Measurements from ENCODE around the gene LRMDA. TPM values are rescaled to one million over a fixed set of nuclear protein-coding genes. Genes with fewer than 3 reads are reported as not detected.

The LRMDA gene
- total and polyA plus RNA-seq, 2 of the 13 experiments (the other 11 are each of a cell fraction or from before 2014, with no cell fraction given), result 13.4 to 22.0 TPM

DNA sequence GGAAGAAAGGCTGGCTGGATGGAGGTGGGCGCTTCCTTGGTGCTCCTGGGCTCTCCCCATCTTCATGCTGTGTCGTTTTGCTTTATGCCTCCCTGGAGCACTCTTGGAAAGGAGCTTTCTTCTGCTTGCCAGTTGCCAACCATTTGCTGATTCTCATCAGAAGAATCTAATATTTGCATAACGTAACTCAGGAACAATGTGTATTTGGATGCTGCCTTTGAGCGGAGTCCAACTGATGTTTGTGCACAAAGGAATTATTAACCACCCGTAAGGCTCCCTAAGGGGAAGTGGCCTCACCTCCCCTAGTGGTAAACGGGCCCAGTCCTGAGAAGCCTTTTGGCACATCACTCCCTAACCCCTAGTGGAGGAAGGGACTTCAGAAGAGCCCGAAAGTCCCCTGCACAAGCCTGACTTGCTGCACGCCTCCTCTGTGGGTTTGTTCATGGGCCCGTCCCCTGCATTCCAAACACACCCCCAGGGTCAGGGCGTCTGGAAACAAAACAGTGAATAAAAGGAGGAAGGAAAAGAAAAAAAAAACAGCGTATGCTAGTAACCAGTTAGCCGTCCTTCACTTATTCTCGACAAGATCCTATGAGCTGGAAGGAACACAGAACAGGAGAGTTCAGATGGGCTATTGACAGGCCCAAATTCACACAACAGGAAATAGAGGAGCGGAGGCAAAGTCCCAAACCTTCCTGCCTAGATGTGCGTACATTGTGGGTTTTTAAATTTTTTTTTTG, 602.2 kb downstream of the LRMDA start (continued):
- no peak for TF ChIP-seq MLLT10 (CRISPR knock-in tag; IDR thresholded peaks at IDR 0.05)
- peak; percentile 83 for TF ChIP-seq FOXJ3 (CRISPR knock-in tag; IDR thresholded peaks at IDR 0.05; ENCODE audit: borderline replicate concordance)
- TF ChIP-seq GABPA (IDR thresholded peaks at IDR 0.05; ENCODE audit: low read depth, low read length), result no peak
- peak; percentile 64; the same call in 1 of the 2 replicates for TF ChIP-seq GABPA (CRISPR knock-in tag; IDR thresholded peaks at IDR 0.05; ENCODE audit: low read depth)
- TF ChIP-seq, protein P1, sequence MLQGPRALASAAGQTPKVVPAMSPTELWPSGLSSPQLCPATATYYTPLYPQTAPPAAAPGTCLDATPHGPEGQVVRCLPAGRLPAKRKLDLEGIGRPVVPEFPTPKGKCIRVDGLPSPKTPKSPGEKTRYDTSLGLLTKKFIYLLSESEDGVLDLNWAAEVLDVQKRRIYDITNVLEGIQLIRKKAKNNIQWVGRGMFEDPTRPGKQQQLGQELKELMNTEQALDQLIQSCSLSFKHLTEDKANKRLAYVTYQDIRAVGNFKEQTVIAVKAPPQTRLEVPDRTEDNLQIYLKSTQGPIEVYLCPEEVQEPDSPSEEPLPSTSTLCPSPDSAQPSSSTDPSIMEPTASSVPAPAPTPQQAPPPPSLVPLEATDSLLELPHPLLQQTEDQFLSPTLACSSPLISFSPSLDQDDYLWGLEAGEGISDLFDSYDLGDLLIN (CRISPR knock-in tag; IDR thresholded peaks at IDR 0.05; ENCODE audit: borderline replicate concordance), result 0 out of 2 replicates have a peak, but pooled peaks have one; percentile 34
- TF ChIP-seq, protein P2, sequence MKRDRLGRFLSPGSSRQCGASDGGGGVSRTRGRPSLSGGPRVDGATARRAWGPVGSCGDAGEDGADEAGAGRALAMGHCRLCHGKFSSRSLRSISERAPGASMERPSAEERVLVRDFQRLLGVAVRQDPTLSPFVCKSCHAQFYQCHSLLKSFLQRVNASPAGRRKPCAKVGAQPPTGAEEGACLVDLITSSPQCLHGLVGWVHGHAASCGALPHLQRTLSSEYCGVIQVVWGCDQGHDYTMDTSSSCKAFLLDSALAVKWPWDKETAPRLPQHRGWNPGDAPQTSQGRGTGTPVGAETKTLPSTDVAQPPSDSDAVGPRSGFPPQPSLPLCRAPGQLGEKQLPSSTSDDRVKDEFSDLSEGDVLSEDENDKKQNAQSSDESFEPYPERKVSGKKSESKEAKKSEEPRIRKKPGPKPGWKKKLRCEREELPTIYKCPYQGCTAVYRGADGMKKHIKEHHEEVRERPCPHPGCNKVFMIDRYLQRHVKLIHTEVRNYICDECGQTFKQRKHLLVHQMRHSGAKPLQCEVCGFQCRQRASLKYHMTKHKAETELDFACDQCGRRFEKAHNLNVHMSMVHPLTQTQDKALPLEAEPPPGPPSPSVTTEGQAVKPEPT (CRISPR knock-in tag; IDR thresholded peaks at IDR 0.05; ENCODE audit: low read depth), result peak; percentile 64; the same call in 1 of the 2 replicates
- 0 out of 2 replicates have a peak, but pooled peaks have one; percentile 39 for TF ChIP-seq ZNF441 (CRISPR knock-in tag; IDR thresholded peaks at IDR 0.05; ENCODE audit: borderline replicate concordance)
- TF ChIP-seq RARA (CRISPR knock-in tag; IDR thresholded peaks at IDR 0.05), result peak; percentile 90
- peak; percentile 80 for TF ChIP-seq POGZ (CRISPR knock-in tag; IDR thresholded peaks at IDR 0.05)
- TF ChIP-seq RORA (CRISPR knock-in tag; IDR thresholded peaks at IDR 0.05), result 0 out of 2 replicates have a peak, but pooled peaks have one; percentile 60
- peak; percentile 85 for TF ChIP-seq HMG20A (CRISPR knock-in tag; IDR thresholded peaks at IDR 0.05; ENCODE audit: borderline replicate concordance)
- TF ChIP-seq, protein P3, sequence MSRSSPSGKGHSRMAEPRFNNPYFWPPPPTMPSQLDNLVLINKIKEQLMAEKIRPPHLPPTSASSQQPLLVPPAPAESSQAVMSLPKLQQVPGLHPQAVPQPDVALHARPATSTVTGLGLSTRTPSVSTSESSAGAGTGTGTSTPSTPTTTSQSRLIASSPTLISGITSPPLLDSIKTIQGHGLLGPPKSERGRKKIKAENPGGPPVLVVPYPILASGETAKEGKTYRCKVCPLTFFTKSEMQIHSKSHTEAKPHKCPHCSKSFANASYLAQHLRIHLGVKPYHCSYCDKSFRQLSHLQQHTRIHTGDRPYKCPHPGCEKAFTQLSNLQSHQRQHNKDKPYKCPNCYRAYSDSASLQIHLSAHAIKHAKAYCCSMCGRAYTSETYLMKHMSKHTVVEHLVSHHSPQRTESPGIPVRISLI (CRISPR knock-in tag; IDR thresholded peaks at IDR 0.05; ENCODE audit: borderline replicate concordance), result peak; percentile 96
- TF ChIP-seq, protein P4, sequence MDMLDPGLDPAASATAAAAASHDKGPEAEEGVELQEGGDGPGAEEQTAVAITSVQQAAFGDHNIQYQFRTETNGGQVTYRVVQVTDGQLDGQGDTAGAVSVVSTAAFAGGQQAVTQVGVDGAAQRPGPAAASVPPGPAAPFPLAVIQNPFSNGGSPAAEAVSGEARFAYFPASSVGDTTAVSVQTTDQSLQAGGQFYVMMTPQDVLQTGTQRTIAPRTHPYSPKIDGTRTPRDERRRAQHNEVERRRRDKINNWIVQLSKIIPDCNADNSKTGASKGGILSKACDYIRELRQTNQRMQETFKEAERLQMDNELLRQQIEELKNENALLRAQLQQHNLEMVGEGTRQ (IDR thresholded peaks at IDR 0.05; ENCODE audit: low read depth, low read length), result no peak
- TF ChIP-seq, protein P4 (CRISPR knock-in tag; IDR thresholded peaks at IDR 0.05; ENCODE audit: borderline replicate concordance), result no peak
- no peak for TF ChIP-seq ZNF264 (CRISPR knock-in tag; IDR thresholded peaks at IDR 0.05)
- TF ChIP-seq, protein P5, sequence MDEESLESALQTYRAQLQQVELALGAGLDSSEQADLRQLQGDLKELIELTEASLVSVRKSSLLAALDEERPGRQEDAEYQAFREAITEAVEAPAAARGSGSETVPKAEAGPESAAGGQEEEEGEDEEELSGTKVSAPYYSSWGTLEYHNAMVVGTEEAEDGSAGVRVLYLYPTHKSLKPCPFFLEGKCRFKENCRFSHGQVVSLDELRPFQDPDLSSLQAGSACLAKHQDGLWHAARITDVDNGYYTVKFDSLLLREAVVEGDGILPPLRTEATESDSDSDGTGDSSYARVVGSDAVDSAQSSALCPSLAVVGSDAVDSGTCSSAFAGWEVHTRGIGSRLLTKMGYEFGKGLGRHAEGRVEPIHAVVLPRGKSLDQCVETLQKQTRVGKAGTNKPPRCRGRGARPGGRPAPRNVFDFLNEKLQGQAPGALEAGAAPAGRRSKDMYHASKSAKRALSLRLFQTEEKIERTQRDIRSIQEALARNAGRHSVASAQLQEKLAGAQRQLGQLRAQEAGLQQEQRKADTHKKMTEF (CRISPR knock-in tag; IDR thresholded peaks at IDR 0.05), result peak; percentile 71
- no peak for TF ChIP-seq NFIB (CRISPR knock-in tag; IDR thresholded peaks at IDR 0.05; ENCODE audit: borderline replicate concordance)
- TF ChIP-seq TCF12 (IDR thresholded peaks at IDR 0.05), result no peak
- TF ChIP-seq TCF12 (CRISPR knock-in tag; IDR thresholded peaks at IDR 0.05), result peak; percentile 78; the same call in 1 of the 2 replicates
- 0 out of 2 replicates have a peak, but pooled peaks have one; percentile 41 for TF ChIP-seq ZNF121 (CRISPR knock-in tag; IDR thresholded peaks at IDR 0.05)
- no peak for TF ChIP-seq PLRG1 (conservative IDR thresholded peaks at IDR 0.05)
- peak; percentile 46 for TF ChIP-seq ZNF564 (CRISPR knock-in tag; IDR thresholded peaks at IDR 0.05)

Measured in HepG2 (cell line).